ENCODE data around the gene RDH5.

RDH5 gene

DNA sequence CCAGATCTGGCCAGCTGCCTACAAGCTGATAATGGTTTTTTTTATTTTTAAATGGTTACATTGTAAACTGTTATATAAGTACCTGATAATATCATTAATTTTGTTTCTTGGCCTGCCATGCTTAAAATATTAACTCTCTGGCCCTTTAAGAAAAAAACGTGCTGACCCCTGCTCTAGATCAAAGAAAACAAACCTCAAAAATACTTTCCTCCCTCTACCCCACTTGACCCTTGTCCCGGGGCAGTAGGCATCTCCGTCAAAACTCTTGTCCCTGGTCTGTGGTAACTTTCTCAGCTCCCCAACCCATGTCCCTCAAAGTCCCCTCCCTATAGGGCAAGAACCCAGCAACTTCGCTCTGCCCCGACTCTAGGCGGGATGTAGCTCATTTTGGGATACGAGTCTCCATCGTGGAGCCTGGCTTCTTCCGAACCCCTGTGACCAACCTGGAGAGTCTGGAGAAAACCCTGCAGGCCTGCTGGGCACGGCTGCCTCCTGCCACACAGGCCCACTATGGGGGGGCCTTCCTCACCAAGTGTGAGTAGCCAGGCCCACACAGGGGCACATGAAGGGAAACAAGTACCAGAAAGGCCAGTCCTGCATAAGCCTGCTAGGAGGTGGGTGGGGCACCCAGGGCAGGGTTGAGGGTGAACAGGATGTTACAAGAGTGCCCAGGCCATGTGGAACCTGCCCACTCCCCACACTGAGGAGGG, 3.5 kb downstream of the RDH5 start:
- DNase-seq (ENCODE audit: insufficient read length, low spot score) = no peak
- TF ChIP-seq POLR2A (IDR thresholded peaks at IDR 0.05; ENCODE audit: low read depth, low read length) = no peak

DNA sequence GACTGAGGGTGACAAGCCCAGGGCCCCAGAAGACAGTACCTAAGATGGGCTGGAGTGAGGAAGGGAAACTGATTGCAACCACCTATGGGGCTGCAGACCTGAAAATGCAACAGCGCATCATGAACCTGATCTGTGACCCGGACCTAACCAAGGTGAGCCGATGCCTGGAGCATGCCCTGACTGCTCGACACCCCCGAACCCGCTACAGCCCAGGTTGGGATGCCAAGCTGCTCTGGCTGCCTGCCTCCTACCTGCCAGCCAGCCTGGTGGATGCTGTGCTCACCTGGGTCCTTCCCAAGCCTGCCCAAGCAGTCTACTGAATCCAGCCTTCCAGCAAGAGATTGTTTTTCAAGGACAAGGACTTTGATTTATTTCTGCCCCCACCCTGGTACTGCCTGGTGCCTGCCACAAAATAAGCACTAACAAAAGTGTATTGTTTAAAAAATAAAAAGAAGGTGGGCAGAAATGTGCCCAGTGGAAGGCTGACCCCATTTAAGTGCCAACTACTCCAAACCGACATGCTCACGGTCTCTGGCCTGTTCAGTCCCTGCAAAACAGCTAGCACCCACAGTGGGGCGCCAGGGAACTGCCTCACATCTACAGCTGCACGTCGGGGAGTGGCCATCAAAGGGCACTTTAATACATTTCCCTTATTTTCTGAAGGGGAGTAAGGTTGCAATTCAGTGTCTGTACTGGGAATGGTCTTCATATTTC, 4.2 kb downstream of the RDH5 start:
- DNase-seq (ENCODE audit: insufficient read length, low spot score) = no peak
- FAIRE-seq = no peak

More for the DNA sequence above, 3.5 kb downstream of the RDH5 start:
- FAIRE-seq = no peak

DNA sequence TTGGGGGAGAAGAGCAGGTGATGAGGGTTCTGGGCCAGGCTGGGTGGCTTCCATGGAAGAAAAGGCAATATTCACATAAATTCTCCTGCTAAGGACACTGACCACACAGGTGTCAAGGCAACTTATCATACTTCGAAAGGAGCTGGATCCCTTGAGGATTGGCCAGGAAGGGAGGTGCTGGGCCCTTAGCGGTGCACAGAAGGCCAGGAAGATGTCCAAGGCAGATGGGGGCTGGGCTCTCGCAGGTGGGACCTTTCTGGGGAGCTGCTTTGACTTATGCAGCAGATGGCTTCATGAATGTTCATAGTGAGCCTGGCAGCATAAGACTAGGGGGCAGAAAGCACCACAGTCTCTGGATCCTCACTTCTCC, 4.7 kb downstream of the RDH5 start:
- DNase-seq (ENCODE audit: insufficient read length, low spot score) = no peak
- FAIRE-seq = no peak
- no peak for TF ChIP-seq POLR2A (IDR thresholded peaks at IDR 0.05; ENCODE audit: low read depth, low read length)

More for the DNA sequence above, 4.2 kb downstream of the RDH5 start:
- no peak for TF ChIP-seq POLR2A (IDR thresholded peaks at IDR 0.05; ENCODE audit: low read depth, low read length)

DNA sequence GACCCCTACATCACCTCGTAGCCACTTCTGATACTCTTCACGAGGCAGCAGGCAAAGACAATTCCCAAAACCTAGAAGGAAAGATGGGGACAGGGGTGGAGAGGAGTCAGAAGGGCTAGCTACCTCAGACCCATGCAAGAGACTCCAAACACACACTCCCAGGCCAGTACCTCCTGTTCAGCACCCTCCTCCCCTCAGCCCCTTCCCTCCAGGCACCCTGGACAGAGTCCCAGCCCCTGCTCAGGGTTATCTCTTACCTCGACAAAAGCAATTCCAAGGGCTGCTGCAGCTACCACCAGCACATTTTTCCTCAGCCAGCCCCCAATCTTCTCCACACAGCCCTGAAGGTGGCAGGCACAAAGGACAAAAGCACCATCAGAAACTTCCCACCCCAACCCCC, 5.4 kb downstream of the RDH5 start:
- no peak for TF ChIP-seq POLR2A (IDR thresholded peaks at IDR 0.05; ENCODE audit: low read depth, low read length)
- no peak for FAIRE-seq
- DNase-seq (ENCODE audit: insufficient read length, low spot score) = no peak

DNA sequence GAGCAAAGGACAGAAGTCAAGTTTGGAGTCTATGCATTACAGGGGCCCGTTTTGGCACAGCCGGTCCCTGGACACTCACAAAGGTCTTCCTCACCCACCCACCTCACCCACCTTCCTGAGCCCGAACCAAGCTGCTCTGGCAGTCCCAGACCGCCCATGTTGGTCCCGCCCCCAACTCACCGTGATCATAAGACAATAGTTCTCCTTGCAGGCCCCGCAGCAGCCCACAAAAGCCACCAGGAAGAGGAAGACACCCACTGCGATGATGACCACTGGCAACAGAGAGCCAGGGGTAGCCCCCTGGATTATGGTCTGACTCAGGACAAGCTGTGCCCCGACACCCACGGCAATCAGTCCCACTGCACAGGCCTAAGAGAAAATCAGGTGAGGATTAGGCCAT, 6.8 kb downstream of the RDH5 start:
- DNase-seq (ENCODE audit: insufficient read length, low spot score) (no peak), FAIRE-seq (no peak)
- TF ChIP-seq POLR2A (IDR thresholded peaks at IDR 0.05; ENCODE audit: low read depth, low read length) = no peak

DNA sequence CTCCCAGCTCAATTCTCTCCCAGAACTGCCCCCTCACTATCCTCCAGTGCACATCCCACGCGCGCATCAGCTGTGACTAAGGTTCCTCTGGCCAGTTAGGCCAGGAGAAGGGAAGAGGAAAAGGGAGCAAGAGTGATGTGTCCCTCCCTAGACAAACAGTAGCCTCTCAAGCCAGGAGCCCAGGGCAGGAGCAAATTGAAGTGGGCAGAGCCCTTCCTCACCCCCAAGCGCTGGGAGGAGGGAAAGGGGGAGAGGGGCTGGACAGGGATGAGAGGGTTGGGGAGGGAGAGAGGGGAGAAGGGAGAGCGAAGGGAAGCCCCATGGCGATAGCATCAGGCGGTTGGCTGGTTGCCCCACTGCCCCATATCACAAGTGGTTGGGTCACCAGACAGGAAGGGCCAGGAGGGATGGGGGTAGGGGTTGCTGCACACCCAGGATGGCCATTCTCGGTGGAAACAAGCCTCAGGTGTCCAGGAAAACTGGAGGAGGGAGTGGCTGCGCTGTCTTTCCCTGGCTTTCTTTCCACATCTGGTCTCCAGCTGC, 7.5 kb downstream of the RDH5 start:
- no peak for FAIRE-seq
- no peak for DNase-seq (ENCODE audit: insufficient read length, low spot score)
- TF ChIP-seq POLR2A (IDR thresholded peaks at IDR 0.05; ENCODE audit: low read depth, low read length) = no peak

DNA sequence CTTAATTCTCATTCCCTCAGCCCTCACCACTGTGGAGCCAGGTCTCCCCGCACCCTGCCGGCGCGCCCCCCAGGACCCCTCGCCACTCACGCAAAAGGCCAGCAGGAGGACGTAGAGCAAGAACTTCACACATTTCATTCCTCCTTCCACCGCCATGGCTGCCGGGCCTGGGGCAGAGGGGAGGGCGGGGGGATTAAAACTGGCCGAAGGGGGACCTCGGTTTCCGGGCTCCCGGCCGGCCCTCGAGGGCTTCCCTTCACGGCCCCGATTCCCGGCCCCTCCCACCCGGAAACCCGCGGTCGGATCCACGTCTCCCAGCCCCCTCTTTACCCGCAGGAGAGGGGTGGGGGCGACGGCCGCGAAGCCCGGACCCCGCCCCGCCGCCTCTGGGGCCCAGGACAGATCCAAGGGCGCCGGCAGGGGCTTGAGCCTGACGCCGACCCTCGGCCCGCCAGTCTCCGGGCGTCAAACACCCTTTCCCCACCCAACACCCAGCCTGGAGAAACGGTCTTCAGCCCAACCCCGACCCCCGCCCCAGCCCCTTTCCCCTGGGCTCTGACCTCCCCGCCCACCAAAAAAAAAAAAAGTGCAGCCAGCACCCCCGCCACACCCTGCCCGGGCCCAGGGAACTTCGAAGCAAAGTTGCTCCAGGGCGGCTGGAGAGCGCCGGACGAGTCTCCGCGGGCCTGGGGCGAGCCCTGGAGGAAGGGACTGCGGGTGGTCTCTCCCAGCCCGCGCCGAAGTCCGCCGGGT, 8.2 kb downstream of the RDH5 start:
- FAIRE-seq (no peak), DNase-seq (ENCODE audit: insufficient read length, low spot score) (no peak)
- TF ChIP-seq POLR2A (IDR thresholded peaks at IDR 0.05; ENCODE audit: low read depth, low read length) = no peak

DNA sequence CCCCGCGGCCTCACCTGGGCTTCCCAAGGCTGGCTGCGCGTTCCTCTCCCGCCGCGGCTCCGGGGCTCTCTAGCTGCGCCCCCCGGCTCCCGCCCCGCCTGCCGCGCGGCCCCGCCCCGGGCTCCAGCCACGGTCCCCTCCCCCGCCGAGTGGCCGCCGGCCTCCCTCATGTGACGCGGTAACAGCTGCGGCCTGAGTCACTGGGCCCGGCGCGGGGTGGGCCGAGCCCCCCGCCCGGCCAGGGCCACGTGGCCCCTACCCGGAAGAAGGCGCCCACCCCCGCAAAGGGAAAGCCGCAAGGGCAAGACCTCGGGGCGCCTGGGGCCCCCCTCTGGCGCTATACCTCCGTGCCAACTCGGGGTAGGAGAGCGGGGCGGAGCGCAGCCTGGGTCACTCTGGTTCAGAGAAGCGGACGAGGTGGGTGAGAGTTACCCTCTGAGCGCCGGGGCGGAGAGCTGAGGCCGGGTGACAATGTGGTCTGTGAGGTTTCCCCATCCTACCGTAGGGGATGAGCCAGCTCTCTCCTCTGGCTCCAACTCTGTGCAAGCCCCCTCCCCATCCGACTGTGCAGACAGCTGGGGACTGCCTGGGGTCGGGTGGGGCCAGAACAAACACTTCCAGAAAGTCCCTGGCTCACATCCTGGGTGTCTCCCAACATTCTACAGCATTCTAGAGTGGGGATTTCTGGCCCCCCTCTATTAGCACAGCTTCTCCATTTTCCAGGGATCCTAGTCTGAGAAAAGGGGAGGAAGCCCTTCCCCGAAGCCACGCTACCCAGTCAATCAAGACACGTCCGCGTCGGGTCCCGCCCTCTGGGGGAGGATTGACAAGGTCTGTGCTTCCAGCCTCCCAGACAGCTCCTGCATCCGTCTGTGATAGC, 9.0 kb downstream of the RDH5 start, which contains the start of gene CD63:
CD63 (minus strand) TSS at position 71 of the 880 bp plus-strand sequence. CDS start 668 bp downstream, outside the sequence.
- peak; percentile 93 for DNase-seq (ENCODE audit: insufficient read length, low spot score)
- peak; percentile 81; the same call in 1 of the 2 replicates for TF ChIP-seq POLR2A (IDR thresholded peaks at IDR 0.05; ENCODE audit: low read depth, low read length)
- FAIRE-seq = peak; percentile 23

DNA sequence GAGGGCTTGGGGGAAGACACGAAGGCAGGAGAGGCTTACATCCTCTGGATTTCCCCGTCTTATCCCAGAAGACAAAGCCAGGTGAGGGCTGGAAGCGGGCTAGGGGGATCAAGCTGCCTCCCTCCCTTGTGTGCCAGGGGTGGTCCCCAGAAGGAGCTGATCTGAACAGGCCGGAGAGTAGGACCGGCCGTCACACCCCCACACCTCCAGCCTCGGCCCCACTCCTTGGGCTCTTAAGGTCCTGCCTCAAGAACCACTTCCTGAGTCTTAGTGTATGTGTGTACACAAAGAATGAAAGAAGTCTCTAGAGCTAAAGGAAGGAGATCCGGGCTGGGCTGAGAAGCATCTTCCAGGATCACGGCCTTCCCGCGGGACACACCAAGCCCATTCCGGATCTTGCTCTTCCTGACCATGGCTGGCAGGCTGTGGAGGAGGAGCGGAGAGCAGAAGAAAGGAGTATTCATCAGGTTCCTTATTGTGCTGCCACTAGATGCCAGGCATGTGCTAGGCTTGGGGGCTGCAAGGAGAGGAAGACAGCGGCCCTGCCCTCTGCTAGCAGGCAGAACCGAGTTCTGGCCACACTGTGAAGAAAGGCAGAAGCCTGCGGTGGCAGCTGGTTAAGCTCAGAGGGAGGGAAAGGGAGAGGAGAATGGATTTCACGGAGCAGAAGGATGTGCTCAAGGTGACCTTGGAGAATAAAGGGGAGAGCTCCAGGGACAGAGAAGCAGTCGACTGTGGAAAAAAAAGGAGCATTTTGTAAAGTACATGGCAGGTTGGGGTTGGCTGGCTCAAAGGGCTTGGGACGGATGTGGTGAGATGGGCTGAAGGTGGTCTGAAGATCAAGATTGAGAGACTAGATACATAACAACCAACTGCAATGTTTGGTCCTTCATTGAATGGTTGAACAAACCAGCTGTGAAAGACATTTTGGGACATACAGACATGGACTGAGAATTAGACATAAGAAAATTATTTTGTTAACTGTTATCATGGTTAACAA, 9.9 kb downstream of the RDH5 start:
- DNase-seq (ENCODE audit: insufficient read length, low spot score) (peak; percentile 55), FAIRE-seq (no peak)
- no peak for TF ChIP-seq POLR2A (IDR thresholded peaks at IDR 0.05; ENCODE audit: low read depth, low read length)

DNA sequence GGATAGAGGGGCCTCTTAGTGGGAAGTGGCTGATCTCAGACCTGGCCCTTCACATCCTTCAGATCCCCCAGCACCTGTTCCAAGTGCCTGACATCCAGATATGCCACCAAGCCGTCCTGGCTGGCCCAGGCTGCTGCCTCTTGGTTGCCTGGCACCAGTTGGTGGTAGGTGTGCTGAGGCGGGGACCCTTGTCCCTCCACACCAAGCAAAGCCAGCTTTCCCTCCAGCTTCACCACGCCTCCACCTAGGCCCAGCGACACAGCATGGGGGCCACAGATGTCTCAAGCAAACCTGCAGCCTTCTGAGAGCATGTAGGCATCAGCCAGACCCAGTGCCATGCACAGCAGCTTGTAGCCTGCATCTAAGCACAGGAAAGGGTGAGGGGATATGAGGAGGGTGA, 12.1 kb downstream of the RDH5 start:
- FAIRE-seq = no peak
- TF ChIP-seq POLR2A (IDR thresholded peaks at IDR 0.05; ENCODE audit: low read depth, low read length) = no peak
- DNase-seq (ENCODE audit: insufficient read length, low spot score) = no peak

DNA sequence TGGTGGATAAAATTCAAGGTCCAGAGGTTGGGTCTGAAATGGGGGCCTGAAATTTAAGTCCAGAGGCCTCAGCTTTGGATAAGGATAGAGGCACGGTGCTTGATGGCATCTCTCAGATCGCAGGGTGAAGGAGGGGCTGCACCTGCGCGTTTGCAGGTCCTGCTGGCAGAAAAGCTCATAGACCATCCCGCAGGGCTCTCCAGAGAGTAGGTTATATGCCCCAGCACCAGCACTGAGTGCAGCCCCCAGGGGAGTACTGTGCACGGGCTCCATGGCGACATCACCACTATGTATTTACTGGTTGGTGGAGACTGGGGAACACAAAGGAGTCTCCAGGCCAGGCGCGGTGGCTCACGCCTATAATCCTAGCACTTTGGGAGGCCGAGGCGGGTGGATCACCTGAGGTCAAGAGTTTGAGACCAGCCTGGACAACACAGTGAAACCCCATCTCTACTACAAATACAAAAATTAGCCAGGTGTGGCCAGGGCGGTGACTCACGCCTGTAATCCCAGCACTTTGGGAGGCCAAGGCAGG, 12.9 kb downstream of the RDH5 start:
- FAIRE-seq = no peak
- TF ChIP-seq POLR2A (IDR thresholded peaks at IDR 0.05; ENCODE audit: low read depth, low read length) = no peak

DNA sequence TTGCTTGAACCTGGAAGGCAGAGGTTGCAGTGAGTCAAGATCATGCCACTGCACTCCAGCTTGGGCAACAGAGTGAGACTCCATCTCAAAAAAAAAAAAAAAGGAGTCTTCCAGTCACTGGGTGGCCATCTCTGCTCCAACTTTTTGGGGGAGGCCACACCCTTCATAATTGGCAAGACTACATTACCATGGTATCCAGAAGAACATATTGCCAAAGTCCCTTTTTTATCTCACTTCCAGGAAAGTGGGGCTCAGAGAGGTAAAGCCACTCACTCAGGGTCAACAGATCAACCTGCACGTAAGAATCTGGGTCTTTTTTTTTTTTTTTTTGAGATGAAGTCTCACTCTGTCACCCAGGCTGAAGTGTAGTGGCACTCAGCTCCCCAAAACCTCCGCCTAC, 13.7 kb downstream of the RDH5 start:
- DNase-seq (ENCODE audit: insufficient read length, low spot score) (no peak), FAIRE-seq (no peak)
- TF ChIP-seq POLR2A (IDR thresholded peaks at IDR 0.05; ENCODE audit: low read depth, low read length) = no peak

More for the DNA sequence above, 12.9 kb downstream of the RDH5 start:
- no peak for DNase-seq (ENCODE audit: insufficient read length, low spot score)

All from H54 (cell line).